HEK293T (cell line): ENCODE measurements around the gene NME7.

Source experiments
- CTBP1 ChIP-seq: fragments of 450-650 bp; IDR thresholded peaks from 2 replicates; pipeline ENCODE4 v1.6.1; 2016; ENCODE audit warnings: borderline replicate concordance
- FOXA1 ChIP-seq: fragments of 450-650 bp; IDR thresholded peaks from 2 replicates; pipeline ENCODE4 v1.6.1; 2016; ENCODE audit warnings: mild to moderate bottlenecking
- FOXM1 ChIP-seq: fragments of 450-650 bp; IDR thresholded peaks from 2 replicates; pipeline ENCODE4 v1.6.1; 2017; ENCODE audit warnings: mild to moderate bottlenecking, borderline replicate concordance
- HDGF ChIP-seq: fragments of 450-650 bp; IDR thresholded peaks from 2 replicates; pipeline ENCODE4 v1.6.1; 2017; ENCODE audit warnings: antibody characterized with exemption, borderline replicate concordance
- ZNF384 ChIP-seq: fragments of 450-650 bp; IDR thresholded peaks from 2 replicates; pipeline ENCODE4 v1.6.1; 2016
- TF ChIP-seq, protein P1 (sequence below): fragments of 450-650 bp; IDR thresholded peaks from 2 replicates; pipeline ENCODE4 v1.6.1; 2016

DNA sequence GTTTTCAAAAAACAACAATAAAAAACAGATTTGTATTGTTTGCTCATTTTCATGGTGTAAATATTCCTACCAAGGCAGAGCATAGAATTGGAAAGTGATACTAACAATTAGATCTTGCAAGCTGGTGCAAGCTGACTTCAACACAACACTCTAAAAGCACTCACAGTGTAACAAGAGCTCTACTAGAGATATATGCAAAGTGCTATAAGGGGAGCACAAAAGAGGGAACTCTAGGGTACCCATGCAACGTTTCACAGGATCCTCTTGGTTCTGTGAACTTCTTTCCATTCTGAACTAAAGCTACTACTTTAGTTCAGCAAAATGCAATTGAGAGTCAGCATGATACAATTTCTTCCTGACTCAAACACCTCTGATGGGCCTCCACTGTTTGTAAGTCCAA is 182.8 kb downstream of the NME7 start:
- no peak for TF ChIP-seq ZNF384
- no peak for TF ChIP-seq FOXM1
- TF ChIP-seq, protein P1, sequence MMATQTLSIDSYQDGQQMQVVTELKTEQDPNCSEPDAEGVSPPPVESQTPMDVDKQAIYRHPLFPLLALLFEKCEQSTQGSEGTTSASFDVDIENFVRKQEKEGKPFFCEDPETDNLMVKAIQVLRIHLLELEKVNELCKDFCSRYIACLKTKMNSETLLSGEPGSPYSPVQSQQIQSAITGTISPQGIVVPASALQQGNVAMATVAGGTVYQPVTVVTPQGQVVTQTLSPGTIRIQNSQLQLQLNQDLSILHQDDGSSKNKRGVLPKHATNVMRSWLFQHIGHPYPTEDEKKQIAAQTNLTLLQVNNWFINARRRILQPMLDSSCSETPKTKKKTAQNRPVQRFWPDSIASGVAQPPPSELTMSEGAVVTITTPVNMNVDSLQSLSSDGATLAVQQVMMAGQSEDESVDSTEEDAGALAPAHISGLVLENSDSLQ: no peak
- no peak for TF ChIP-seq FOXA1
- TF ChIP-seq CTBP1: no peak
- TF ChIP-seq HDGF: no peak
